Rectal smooth muscle tissue (tissue), 1 donor: ENCODE measurements around the gene TENT4B.
A peak's percentile ranks its signal among the peaks of the same experiment; 100 is the strongest.
"Not testable (repeated sequence)": the region's sequence is repeated elsewhere in the genome, so short reads cannot be mapped to it uniquely, and the experiment has no call there.

Experiments
- H3K27ac ChIP-seq: one replicate; pipeline ENCODE4 v1.7.0; 2013; ENCODE audit warnings: low read depth, low read length, inconsistent platforms
- H3K27me3 ChIP-seq: one replicate; pipeline ENCODE4 v1.7.0; 2013; ENCODE audit warnings: low read length; ENCODE audit not compliant: control insufficient read depth, insufficient read depth
- H3K36me3 ChIP-seq: one replicate; pipeline ENCODE4 v1.7.0; 2013; ENCODE audit warnings: low read length; ENCODE audit not compliant: control insufficient read depth, insufficient read depth
- H3K4me1 ChIP-seq: one replicate; pipeline ENCODE4 v1.7.0; 2013; ENCODE audit warnings: low read length; ENCODE audit not compliant: control insufficient read depth, insufficient read depth
- H3K4me3 ChIP-seq: one replicate; pipeline ENCODE4 v1.7.0; 2013; ENCODE audit warnings: low read length
- H3K9ac ChIP-seq: one replicate; pipeline ENCODE4 v1.7.0; 2013; ENCODE audit warnings: low read length

Gene TENT4B

DNA sequence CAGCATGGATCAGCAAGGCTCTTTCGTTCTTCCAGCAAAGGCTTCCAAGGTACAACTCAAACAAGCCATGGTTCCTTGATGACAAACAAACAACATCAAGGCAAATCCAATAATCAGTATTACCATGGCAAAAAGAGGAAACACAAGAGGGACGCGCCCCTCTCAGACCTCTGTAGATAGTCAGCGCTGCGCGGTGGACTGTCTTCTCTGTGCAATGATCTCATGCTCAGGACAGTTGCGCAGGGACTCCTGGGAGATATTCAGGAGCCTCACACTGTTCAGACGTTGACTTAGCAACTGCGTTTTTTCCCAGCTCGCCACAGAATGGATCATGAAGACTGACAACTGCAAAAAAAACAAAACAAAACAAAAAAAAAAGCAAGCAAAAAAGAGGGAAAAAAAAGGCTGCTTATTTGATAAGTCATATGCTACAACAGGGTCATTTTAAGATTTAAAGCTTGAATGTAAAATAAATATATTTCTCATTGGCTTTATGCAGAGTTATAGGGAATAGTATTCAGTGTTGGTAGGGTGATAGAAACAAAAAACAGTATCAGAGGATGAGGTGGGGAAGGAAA, 76.1 kb downstream of the TENT4B start:
- H3K36me3 ChIP-seq, result peaks cover 7% of the 10 kb centered on the region
- no peak overlapping the region for H3K27ac ChIP-seq
- no peaks in the 10 kb centered on the region for H3K27me3 ChIP-seq
- no peak overlapping the region for H3K9ac ChIP-seq
- H3K4me1 ChIP-seq, result peaks cover 4% of the 10 kb centered on the region
- no peak overlapping the region for H3K4me3 ChIP-seq

DNA sequence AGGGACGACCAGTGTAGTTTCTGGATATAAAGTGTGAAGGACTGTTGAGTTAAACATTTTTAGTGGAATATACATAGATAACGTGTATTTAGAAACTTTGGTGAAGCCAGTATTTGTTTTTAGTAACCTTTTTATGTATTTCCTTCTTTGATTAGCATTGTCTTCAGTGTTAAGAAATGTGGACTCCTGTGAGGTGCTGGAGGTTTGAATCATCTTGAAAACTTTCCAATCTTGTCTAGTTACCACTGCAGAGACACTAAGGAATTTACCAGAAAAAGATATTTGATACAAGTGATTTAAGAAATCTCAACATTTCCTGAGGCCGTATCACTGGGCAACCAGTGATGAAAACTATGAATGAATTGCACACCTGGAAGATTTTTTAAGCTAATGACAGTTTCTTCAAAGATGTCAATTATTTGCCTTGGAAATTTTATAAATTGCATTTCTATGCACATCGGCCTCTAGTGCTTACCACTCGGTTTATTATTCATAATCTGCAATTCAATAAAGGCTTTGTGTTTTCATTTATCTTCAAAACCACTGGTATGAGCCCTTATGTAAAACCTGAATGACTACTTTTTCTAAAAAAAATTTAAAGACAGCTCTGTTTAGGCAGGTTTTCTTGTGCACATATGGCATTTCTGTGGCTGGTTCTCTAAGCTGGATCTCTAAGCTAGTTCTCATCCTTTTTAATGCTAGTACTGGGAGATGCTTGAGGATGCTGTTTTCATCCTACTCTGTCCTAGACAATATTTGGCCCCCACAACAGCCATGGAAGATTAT, 81.9 kb downstream of the TENT4B start:
- Histone ChIP-seq H3K4me3 (no peak overlapping the region), H3K27me3 (no peaks in the 10 kb centered on the region)

DNA sequence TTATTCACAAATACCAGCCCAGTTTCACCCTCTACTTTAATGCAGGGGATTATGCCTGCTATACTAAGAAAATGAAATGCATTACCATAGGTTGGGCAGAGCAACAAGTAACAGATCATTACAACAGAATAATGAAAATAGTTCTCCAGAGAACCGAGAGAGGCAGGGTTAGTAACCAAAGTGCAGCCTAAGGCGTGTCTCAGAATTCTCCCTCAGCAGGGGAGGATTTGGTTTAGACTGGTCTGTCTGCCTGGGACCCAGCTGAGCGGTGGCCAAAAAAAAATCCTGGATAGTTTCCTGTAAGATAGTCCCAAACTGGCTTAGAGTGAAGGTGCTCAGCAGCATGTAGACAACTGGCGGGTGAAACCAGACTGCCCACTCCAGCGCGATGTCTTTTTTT, 82.5 kb downstream of the TENT4B start:
- H3K4me3 ChIP-seq, result no peak overlapping the region
- no peak overlapping the region for H3K27ac ChIP-seq
- no peaks in the 10 kb centered on the region for H3K4me1 ChIP-seq
- no peaks in the 10 kb centered on the region for H3K27me3 ChIP-seq
- no peaks in the 10 kb centered on the region for H3K36me3 ChIP-seq
- no peak overlapping the region for H3K9ac ChIP-seq

More for the DNA sequence above, 81.9 kb downstream of the TENT4B start:
- Histone ChIP-seq H3K36me3 (no peaks in the 10 kb centered on the region), H3K9ac (no peak overlapping the region), H3K4me1 (no peaks in the 10 kb centered on the region), H3K27ac (no peak overlapping the region)

GRCh38 chr16:50238314-50238713, 85.2 kb downstream of the TENT4B start:
- H3K4me3 ChIP-seq, result no peak overlapping the region
- H3K9ac ChIP-seq, result no peak overlapping the region
- H3K4me1 ChIP-seq, result no peaks in the 10 kb centered on the region
- no peaks in the 10 kb centered on the region for H3K36me3 ChIP-seq
- H3K27ac ChIP-seq, result no peak overlapping the region
- no peaks in the 10 kb centered on the region for H3K27me3 ChIP-seq

DNA sequence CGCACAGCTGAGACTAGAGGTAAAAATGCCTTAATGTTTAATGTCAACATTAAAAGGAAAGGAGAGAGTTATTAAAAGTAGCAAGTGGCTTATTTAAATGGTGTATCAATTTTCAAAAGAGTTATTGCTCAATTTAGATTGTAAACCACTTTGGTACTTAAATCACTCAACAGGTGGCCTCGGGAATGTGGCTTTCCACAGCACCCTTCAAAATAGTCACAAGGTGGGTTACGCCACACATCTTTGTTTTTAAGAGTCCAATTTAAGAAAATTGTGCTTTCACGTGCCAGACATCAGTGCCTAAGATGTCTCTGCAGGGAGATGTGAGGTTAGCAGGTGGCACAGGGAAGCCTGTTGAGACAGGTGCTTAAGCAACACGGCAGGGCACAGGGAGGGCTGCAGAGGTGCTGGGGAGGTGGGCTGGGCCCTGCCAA, 85.8 kb downstream of the TENT4B start:
- H3K4me1 ChIP-seq, result no peaks in the 10 kb centered on the region
- H3K36me3 ChIP-seq, result no peaks in the 10 kb centered on the region
- H3K27ac ChIP-seq, result no peak overlapping the region
- no peak overlapping the region for H3K4me3 ChIP-seq
- H3K9ac ChIP-seq, result no peak overlapping the region
- H3K27me3 ChIP-seq, result no peaks in the 10 kb centered on the region

- not testable (repeated sequence) for H3K36me3 ChIP-seq, H3K4me3 ChIP-seq, H3K9ac ChIP-seq, H3K27ac ChIP-seq, H3K27me3 ChIP-seq
- H3K4me1 ChIP-seq, result peaks cover 10% of the 10 kb centered on the region
Measured at GRCh38 chr16:50243024-50243423, 89.9 kb downstream of the TENT4B start.

DNA sequence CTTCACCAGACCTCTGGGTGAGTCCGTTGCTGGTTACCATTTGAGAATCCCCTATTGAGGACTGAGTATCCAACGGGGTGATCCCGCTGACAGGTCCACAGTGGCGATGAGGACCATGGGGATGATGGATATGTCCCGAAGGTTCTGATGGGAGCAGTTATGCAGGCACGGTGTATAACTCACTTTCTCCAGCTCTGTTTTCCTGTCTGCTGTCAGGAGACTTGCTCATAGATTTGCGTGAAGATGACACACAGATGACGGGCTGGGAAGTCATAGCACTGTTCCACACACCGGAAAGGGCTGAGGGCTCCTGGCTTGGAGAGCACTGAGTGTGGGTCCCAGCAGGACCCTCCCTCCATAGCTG, 91.0 kb downstream of the TENT4B start:
- H3K27ac ChIP-seq, result no peak overlapping the region
- no peaks in the 10 kb centered on the region for H3K36me3 ChIP-seq
- H3K4me3 ChIP-seq, result no peak overlapping the region
- H3K9ac ChIP-seq, result no peak overlapping the region
- H3K27me3 ChIP-seq, result no peaks in the 10 kb centered on the region
- H3K4me1 ChIP-seq, result peaks cover 10% of the 10 kb centered on the region

DNA sequence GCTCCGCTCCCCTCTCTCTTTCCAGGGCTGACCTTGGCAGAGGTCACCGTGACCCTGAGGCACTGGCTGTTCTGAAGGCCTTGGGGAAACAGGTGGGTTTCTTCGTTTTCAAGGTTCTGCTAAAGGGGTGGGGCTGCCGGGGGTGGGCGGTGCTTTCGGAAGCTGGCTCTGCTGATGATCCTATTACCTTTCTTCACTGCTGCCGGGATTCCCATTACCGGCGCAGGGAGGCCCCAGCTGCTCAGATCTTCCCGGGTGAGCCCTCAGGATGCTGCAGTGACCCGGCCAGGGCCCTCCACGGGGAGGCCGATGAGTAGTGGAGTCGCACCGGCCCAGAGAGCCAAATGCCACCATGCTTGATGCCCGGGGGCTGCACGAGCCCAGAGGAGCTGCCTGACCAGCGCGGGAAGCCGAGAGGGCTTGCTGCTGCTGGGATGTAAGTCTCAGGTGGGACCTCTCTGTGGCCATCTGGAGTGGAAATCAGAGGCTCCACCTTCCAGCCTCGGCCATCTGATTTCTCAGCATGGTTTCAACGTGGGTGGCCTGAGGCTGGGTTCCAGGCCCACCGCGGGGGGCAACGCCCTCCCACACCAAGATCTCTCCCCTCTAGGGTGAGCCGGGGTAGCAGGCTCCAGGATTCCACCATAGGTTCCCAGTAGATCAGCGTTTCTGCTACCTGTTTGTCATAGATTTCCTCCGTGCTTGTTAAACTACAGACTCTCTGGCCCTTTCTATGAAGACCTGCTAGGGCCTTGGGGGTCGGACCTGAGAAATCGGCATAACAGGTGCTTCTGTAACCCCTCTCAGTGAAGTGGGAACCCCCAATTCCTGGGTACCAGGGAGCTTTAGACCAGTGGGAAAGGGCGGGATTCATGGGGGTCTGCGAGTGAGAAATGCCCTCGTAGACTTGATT, 91.7 kb downstream of the TENT4B start:
- Histone ChIP-seq H3K9ac (no peak overlapping the region), H3K4me3 (peak overlapping the region; percentile 78), H3K27ac (no peak overlapping the region), H3K27me3 (no peaks in the 10 kb centered on the region), H3K36me3 (no peaks in the 10 kb centered on the region), H3K4me1 (peaks cover 10% of the 10 kb centered on the region)

DNA sequence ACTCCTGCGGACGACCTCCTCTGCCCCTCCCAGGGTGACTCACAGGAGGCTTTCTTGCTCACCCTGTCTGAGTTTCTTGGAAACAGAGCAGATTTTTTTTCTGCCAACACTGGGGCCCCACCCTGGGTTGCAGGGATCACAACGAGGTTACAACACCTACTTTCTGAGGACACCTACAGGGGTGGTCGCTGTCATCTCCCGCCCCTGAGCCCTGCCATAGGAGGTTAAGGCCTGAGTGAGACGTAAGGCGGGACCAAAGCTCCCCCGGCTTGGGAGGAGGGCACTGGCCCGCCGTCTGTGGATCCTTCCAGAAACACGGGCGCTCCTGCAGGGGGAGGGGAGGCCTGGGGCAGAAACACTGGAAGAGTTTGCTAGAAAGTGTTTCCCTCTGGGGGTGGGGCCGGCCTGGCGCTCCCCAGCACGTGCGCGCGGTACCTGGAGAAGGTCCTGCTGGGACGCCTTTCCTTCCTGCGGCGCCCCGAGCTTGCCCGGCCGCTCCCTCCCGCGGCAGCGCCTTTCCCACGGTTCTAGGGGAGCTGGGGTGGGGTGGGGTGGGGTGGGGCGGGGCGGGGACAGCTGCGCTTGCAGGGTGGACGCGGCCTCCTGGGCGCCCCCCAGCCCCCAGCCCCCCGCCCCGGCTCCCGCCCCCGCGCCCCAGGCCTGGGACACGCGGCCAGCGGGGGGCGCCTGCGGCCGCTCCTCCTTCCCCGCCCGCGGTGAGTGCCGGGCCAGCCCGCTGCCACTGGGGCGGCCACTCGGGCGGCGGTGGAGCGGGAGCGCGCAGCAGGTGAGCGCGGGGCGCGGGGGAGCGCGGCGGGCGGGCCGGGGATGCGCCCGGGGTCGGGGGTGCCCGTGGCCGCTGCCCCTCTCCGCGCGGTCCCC, 92.6 kb downstream of the TENT4B start:
- no peaks in the 10 kb centered on the region for H3K27me3 ChIP-seq
- no peak overlapping the region for H3K27ac ChIP-seq
- H3K4me1 ChIP-seq, result peaks cover 10% of the 10 kb centered on the region
- H3K9ac ChIP-seq, result no peak overlapping the region
- no peaks in the 10 kb centered on the region for H3K36me3 ChIP-seq
- H3K4me3 ChIP-seq, result peak overlapping the region; percentile 78

DNA sequence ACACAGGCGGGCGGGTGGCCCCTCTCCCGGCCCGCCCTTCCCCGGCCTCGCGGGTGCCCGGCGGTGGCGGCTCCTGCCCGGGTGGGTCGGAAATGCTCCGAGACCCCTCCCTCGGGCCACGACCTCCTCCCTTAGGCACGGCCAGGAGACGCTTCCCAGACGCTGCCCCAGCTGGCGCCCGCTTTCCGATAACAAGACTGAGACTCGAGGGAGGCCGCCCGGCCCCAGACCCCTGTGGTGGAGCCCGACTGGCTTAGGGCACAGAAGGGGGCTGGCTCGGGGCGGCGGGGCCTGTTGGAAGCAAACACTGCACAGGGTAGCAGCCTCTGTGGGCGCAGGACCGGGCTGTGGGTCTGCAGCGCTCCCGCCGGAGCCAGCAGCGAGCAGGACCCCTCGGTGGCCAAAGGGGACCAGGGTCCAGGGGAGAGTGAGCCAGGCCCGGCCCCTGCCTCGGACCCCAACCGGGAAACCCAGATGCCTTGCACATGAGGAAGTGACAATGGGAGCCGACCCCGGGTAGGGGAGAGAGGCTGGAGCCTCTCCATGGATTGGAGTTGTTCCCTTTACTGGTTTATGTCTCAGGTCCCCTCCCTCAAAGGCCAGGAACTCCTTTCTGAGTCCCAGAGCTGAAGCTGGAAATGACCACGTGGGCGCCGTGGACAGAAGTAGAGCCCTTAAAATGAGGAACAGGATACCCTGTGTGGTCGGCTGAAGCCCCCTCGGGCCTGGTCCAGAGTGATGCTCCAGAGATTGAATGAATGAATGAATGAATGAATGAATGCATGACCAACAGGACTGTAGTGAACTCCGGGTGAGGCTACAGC, 93.4 kb downstream of the TENT4B start:
- Histone ChIP-seq H3K36me3 (no peaks in the 10 kb centered on the region), H3K9ac (no peak overlapping the region), H3K27ac (no peak overlapping the region), H3K4me3 (peak overlapping the region; percentile 68), H3K4me1 (peaks cover 10% of the 10 kb centered on the region), H3K27me3 (no peaks in the 10 kb centered on the region)

GRCh38 chr16:50247123-50247905, 94.2 kb downstream of the TENT4B start:
- H3K27ac ChIP-seq, result no peak overlapping the region

More at GRCh38 chr16:50247123-50247905, 94.2 kb downstream of the TENT4B start:
- H3K9ac ChIP-seq, result no peak overlapping the region
- H3K36me3 ChIP-seq, result no peaks in the 10 kb centered on the region
- no peaks in the 10 kb centered on the region for H3K27me3 ChIP-seq
- H3K4me3 ChIP-seq, result no peak overlapping the region
- H3K4me1 ChIP-seq, result peaks cover 10% of the 10 kb centered on the region
